Measurements from ENCODE around the gene ELOVL7.

GRCh38 chr5:60740322-60740721 is 103.7 kb downstream of the ELOVL7 start:
- TF ChIP-seq CTCF (IDR thresholded peaks at IDR 0.05) (no peak), EP300 (IDR thresholded peaks at IDR 0.05) (no peak)

Data from esophagus muscularis mucosa (tissue), 3 donors.